ENCODE measurements around the gene RBM48. TPM values are rescaled to one million over a fixed set of nuclear protein-coding genes. Genes with fewer than 3 reads are reported as not detected.

RBM48 gene
- total RNA-seq, 3 donors from 2014 or later (not counting 1 experiment from before 2014, with no cell fraction given) = 32.2 to 42.4 (median 35.7) TPM

- no peak overlapping the region for H3K27ac Mint-ChIP-seq
- ATAC-seq (no peak), DNase-seq (no peak)
- H3K36me3 ChIP-seq (ENCODE audit: control insufficient read depth, insufficient read depth, low read length) = peaks cover 45% of the 10 kb centered on the region
- no peaks in the 10 kb centered on the region for H3K4me1 ChIP-seq (ENCODE audit: control insufficient read depth, insufficient read depth, low read length)
- 92% methylated on average over 2 of the region's 2 CpGs for WGBS (ENCODE audit: insufficient coverage)
- no peaks in the 10 kb centered on the region for H3K27me3 ChIP-seq (ENCODE audit: control insufficient read depth, insufficient read depth, low read length)
- no peaks in the 10 kb centered on the region for H3K27me3 Mint-ChIP-seq (ENCODE audit: low read depth in 2 of 2)
- intact Hi-C loops (cut with micrococcal nuclease) = no loop called here
- H3K9me3 Mint-ChIP-seq = no peaks in the 10 kb centered on the region
- H3K27ac ChIP-seq (ENCODE audit: low read length) = no peak overlapping the region
- no peak for TF ChIP-seq CTCF (IDR thresholded peaks at IDR 0.05)
- H3K4me3 ChIP-seq (ENCODE audit: low read length) = no peak overlapping the region
- peaks cover 7% of the 10 kb centered on the region for H3K36me3 Mint-ChIP-seq
- no peaks in the 10 kb centered on the region for H3K9me3 ChIP-seq (ENCODE audit: control insufficient read depth, insufficient read depth, low read length)
- H3K4me3 Mint-ChIP-seq = no peak overlapping the region
- H3K4me1 Mint-ChIP-seq = no peaks in the 10 kb centered on the region
These were observed 43.2 kb upstream of the RBM48 start for GRCh38 chr7:92485267-92485892.

- H3K9me3 ChIP-seq (ENCODE audit: control insufficient read depth, insufficient read depth, low read length) = no peaks in the 10 kb centered on the region
- Mint-ChIP-seq H3K4me1 (no peaks in the 10 kb centered on the region), H3K36me3 (peaks cover 10% of the 10 kb centered on the region), H3K4me3 (no peak overlapping the region), H3K9me3 (no peaks in the 10 kb centered on the region), H3K27ac (no peak overlapping the region), H3K27me3 (ENCODE audit: low read depth in 2 of 2) (no peaks in the 10 kb centered on the region)
- no peak for TF ChIP-seq CTCF (IDR thresholded peaks at IDR 0.05)
- ATAC-seq (no peak), DNase-seq (no peak)
- 94% methylated on average over 2 of the region's 2 CpGs for WGBS (ENCODE audit: insufficient coverage)
- H3K36me3 ChIP-seq (ENCODE audit: control insufficient read depth, insufficient read depth, low read length) = peaks cover 50% of the 10 kb centered on the region
- H3K4me3 ChIP-seq (ENCODE audit: low read length) = no peak overlapping the region
- no peak overlapping the region for H3K27ac ChIP-seq (ENCODE audit: low read length)
- no peaks in the 10 kb centered on the region for H3K27me3 ChIP-seq (ENCODE audit: control insufficient read depth, insufficient read depth, low read length)
- no peaks in the 10 kb centered on the region for H3K4me1 ChIP-seq (ENCODE audit: control insufficient read depth, insufficient read depth, low read length)
- intact Hi-C loops (cut with micrococcal nuclease) = no loop called here
These were observed 42.6 kb upstream of the RBM48 start for GRCh38 chr7:92485974-92486373.

- no peak overlapping the region for H3K27ac Mint-ChIP-seq
- no peak overlapping the region for H3K4me3 ChIP-seq (ENCODE audit: low read length)
- no peak for TF ChIP-seq CTCF (IDR thresholded peaks at IDR 0.05)
- H3K4me1 Mint-ChIP-seq = no peaks in the 10 kb centered on the region
- peaks cover 20% of the 10 kb centered on the region for H3K36me3 Mint-ChIP-seq
- H3K4me3 Mint-ChIP-seq = no peak overlapping the region
- H3K36me3 ChIP-seq (ENCODE audit: control insufficient read depth, insufficient read depth, low read length) = peaks cover 65% of the 10 kb centered on the region
- no peaks in the 10 kb centered on the region for H3K27me3 ChIP-seq (ENCODE audit: control insufficient read depth, insufficient read depth, low read length)
- H3K27me3 Mint-ChIP-seq (ENCODE audit: low read depth in 2 of 2) = no peaks in the 10 kb centered on the region
- ATAC-seq = no peak
- no peaks in the 10 kb centered on the region for H3K9me3 ChIP-seq (ENCODE audit: control insufficient read depth, insufficient read depth, low read length)
- H3K4me1 ChIP-seq (ENCODE audit: control insufficient read depth, insufficient read depth, low read length) = no peaks in the 10 kb centered on the region
- H3K27ac ChIP-seq (ENCODE audit: low read length) = no peak overlapping the region
- H3K9me3 Mint-ChIP-seq = no peaks in the 10 kb centered on the region
- intact Hi-C loops (cut with micrococcal nuclease) = no loop called here
- DNase-seq = no peak
These were observed 40.8 kb upstream of the RBM48 start for GRCh38 chr7:92487804-92488203.

- Histone ChIP-seq H3K36me3 (ENCODE audit: control insufficient read depth, insufficient read depth, low read length) (peaks cover 80% of the 10 kb centered on the region), H3K4me1 (ENCODE audit: control insufficient read depth, insufficient read depth, low read length) (no peaks in the 10 kb centered on the region), H3K4me3 (ENCODE audit: low read length) (no peak overlapping the region), H3K27me3 (ENCODE audit: control insufficient read depth, insufficient read depth, low read length) (no peaks in the 10 kb centered on the region), H3K9me3 (ENCODE audit: control insufficient read depth, insufficient read depth, low read length) (no peaks in the 10 kb centered on the region), H3K27ac (ENCODE audit: low read length) (no peak overlapping the region)
- intact Hi-C loops (cut with micrococcal nuclease) = no loop called here
- Mint-ChIP-seq H3K4me3 (no peak overlapping the region), H3K36me3 (peaks cover 26% of the 10 kb centered on the region), H3K4me1 (no peaks in the 10 kb centered on the region), H3K27me3 (ENCODE audit: low read depth in 2 of 2) (no peaks in the 10 kb centered on the region), H3K9me3 (no peaks in the 10 kb centered on the region), H3K27ac (no peak overlapping the region)
- ATAC-seq (no peak), DNase-seq (no peak)
- TF ChIP-seq CTCF (IDR thresholded peaks at IDR 0.05) = no peak
- WGBS (ENCODE audit: insufficient coverage) = 100% methylated on average over 1 of the region's 1 CpG
These were observed 39.0 kb upstream of the RBM48 start for GRCh38 chr7:92489634-92490033.

All from natural killer cell (primary cell).